ENCODE data around the gene TGFBRAP1. TPM values are rescaled to one million over a fixed set of nuclear protein-coding genes. Genes with fewer than 3 reads are reported as not detected.

TGFBRAP1 gene
- total and polyA plus RNA-seq, 9 of the 15 experiments (the other 6 are each of a cell fraction or from before 2014, with no cell fraction given) = 3.7 to 18.0 (median 11.0) TPM

GRCh38 chr2:105274046-105274445, 55.5 kb downstream of the TGFBRAP1 start (continued):
- TF ChIP-seq FOXM1 (IDR thresholded peaks at IDR 0.05; ENCODE audit: low read depth) (no peak), FOXM1 (CRISPR knock-in tag; IDR thresholded peaks at IDR 0.05; ENCODE audit: low read depth) (no peak), SMARCC2 (IDR thresholded peaks at IDR 0.05; ENCODE audit: low read depth) (no peak), ZNF253 (CRISPR knock-in tag; conservative IDR thresholded peaks at IDR 0.05) (no peak), HIVEP1 (CRISPR knock-in tag; IDR thresholded peaks at IDR 0.05) (no peak)

GRCh38 chr2:105272176-105272575, 57.4 kb downstream of the TGFBRAP1 start:
- FAIRE-seq (no peak), ATAC-seq (no peak), DNase-seq (ENCODE audit: extremely low read depth in 1 of 4, low spot score in 3 of 4) (no peak)
- Histone ChIP-seq H3K27ac (ENCODE audit: extremely low read depth, low read depth, low read length) (no peak overlapping the region), H3K4me3 (no peak overlapping the region), H3K79me2 (ENCODE audit: control insufficient read depth, insufficient read depth, low read length) (no peaks in the 10 kb centered on the region), H3K4me2 (ENCODE audit: insufficient read depth, low read length) (no peak overlapping the region), H3K4me1 (replicated peaks in 1 of 2; ENCODE audit: control insufficient read depth in 2 of 2, insufficient read depth in 2 of 2, low read length in 2 of 2) (no peaks in the 10 kb centered on the region), H3K9ac (ENCODE audit: insufficient read depth in 1 of 2, low read depth in 2 of 2, low read length in 2 of 2) (no peak overlapping the region), H3K36me3 (ENCODE audit: control insufficient read depth, insufficient read depth, low read length) (peaks cover 98% of the 10 kb centered on the region), H3K27me3 (ENCODE audit: control insufficient read depth in 2 of 2, insufficient read depth in 2 of 2, low read length in 2 of 2) (no peaks in the 10 kb centered on the region), H2AFZ (ENCODE audit: low read depth, low read length) (no peak overlapping the region), H3K9me1 (ENCODE audit: control insufficient read depth, insufficient read depth, low read length) (peaks cover 3% of the 10 kb centered on the region), H3K9me3 (replicated peaks; ENCODE audit: control insufficient read depth, insufficient read depth, low read depth, low read length) (no peaks in the 10 kb centered on the region), H4K20me1 (replicated peaks; ENCODE audit: control insufficient read depth, insufficient read depth, low read length) (no peaks in the 10 kb centered on the region)
- ChIA-PET CTCF (ENCODE audit: low intra/inter-chr PET ratio) (no interaction called here), POLR2A (no interaction called here)
- intact Hi-C loops (cut with micrococcal nuclease) = no loop called here
- BruUV-seq (replicated peaks) = no TSS peak
- WGBS (ENCODE audit: insufficient coverage, low coverage, missing lambda C conversion rate) = 79% methylated on average over 8 of the region's 9 CpGs
- in situ Hi-C loops (cut with MboI) = no loop called here
- TF ChIP-seq SOX6 (IDR thresholded peaks at IDR 0.05) = no peak
- no peak for TF ChIP-seq RBBP5 (IDR thresholded peaks at IDR 0.05; ENCODE audit: borderline replicate concordance, insufficient read depth, low read length, poor library complexity, severe bottlenecking)
- no peak for TF ChIP-seq RBM17 (IDR thresholded peaks at IDR 0.05; ENCODE audit: borderline replicate concordance, low read depth, low read length)
- TF ChIP-seq ARID1B (IDR thresholded peaks at IDR 0.05) = no peak
- no peak for TF ChIP-seq ZNF133 (CRISPR knock-in tag; IDR thresholded peaks at IDR 0.05)
